HEK293 (cell line): ENCODE data around the gene MOB1B.

Source experiments
- CTCF ChIA-PET: fragments of 350-600 bp; formaldehyde crosslinking; extraction: SDS; loops from one replicate; lab custom pipeline; 2021; ENCODE audit warnings: antibody characterized with exemption; lab: Yijun Ruan, JAX
- POLR2A ChIA-PET: fragments of 300-600 bp; formaldehyde crosslinking; extraction: SDS; loops from one replicate; lab custom pipeline; 2020; ENCODE audit warnings: antibody characterized with exemption, inconsistent platforms; lab: Yijun Ruan, JAX
- H3K27ac ChIP-seq: fragments of 200-500 bp; sonication (Bioruptor generic); 2 replicates; pipeline ENCODE4 v1.5.1; 2014; ENCODE audit warnings: low read depth, low read length, control low read depth, inconsistent platforms; ENCODE audit errors: extremely low read depth
- H3K36me3 ChIP-seq, 2 experiments: fragments of 200-500 bp in 1 of 2; sonication (Bioruptor generic) in 1 of 2; 1 replicate in 1 of 2; 2 replicates in 1 of 2; pipeline ENCODE4 v1.5.1; 2014 to 2017; ENCODE audit warnings: inconsistent platforms in 2 of 2, low read length in 2 of 2; ENCODE audit not compliant: control insufficient read depth in 2 of 2, insufficient read depth in 1 of 2
- H3K4me1 ChIP-seq: fragments of 200-500 bp; sonication (Bioruptor generic); 2 replicates; pipeline ENCODE4 v1.5.1; 2014; ENCODE audit warnings: mild to moderate bottlenecking, low read length, inconsistent platforms; ENCODE audit not compliant: control insufficient read depth, insufficient read depth
- H3K4me3 ChIP-seq: 2 replicates; pipeline ENCODE4 v1.5.1; 2011; ENCODE audit warnings: low read depth, mild to moderate bottlenecking, control low read depth, low read length, moderate library complexity
- H3K9me3 ChIP-seq: fragments of 200-500 bp; sonication (Bioruptor generic); 2 replicates; pipeline ENCODE4 v1.5.1; 2014; ENCODE audit warnings: low read depth, low read length, inconsistent platforms; ENCODE audit not compliant: control insufficient read depth, insufficient read depth
- KLF7 ChIP-seq: fragments of 450-650 bp; formaldehyde crosslinking; IDR thresholded peaks from 2 replicates; pipeline ENCODE4 v1.5.1; 2016; ENCODE audit warnings: missing biosample characterization, missing genetic modification characterization, borderline replicate concordance
- PRDM1 ChIP-seq: fragments of 450-650 bp; formaldehyde crosslinking; IDR thresholded peaks from 2 replicates; pipeline ENCODE4; 2016; ENCODE audit warnings: missing biosample characterization, missing genetic modification characterization
- WT1 ChIP-seq: fragments of 450-650 bp; formaldehyde crosslinking; IDR thresholded peaks from 2 replicates; pipeline ENCODE4 v1.5.1; 2016; ENCODE audit warnings: missing biosample characterization, missing genetic modification characterization
- YY2 ChIP-seq: fragments of 450-650 bp; formaldehyde crosslinking; IDR thresholded peaks from 2 replicates; pipeline ENCODE4 v1.5.1; 2016; ENCODE audit warnings: missing biosample characterization, missing genetic modification characterization
- ZBTB21 ChIP-seq: fragments of 450-650 bp; formaldehyde crosslinking; IDR thresholded peaks from 2 replicates; pipeline ENCODE4 v1.5.1; 2017; ENCODE audit warnings: missing biosample characterization, missing genetic modification characterization
- ZBTB7A ChIP-seq: fragments of 450-650 bp; formaldehyde crosslinking; IDR thresholded peaks from 2 replicates; pipeline ENCODE4 v1.5.1; 2016; ENCODE audit warnings: low read depth, missing biosample characterization, missing genetic modification characterization
- ZBTB8A ChIP-seq: fragments of 450-650 bp; formaldehyde crosslinking; IDR thresholded peaks from 2 replicates; pipeline ENCODE4 v1.5.1; 2016; ENCODE audit warnings: missing biosample characterization, missing genetic modification characterization
- ZNF169 ChIP-seq: fragments of 450-650 bp; formaldehyde crosslinking; IDR thresholded peaks from 2 replicates; pipeline ENCODE4 v1.5.1; 2016; ENCODE audit warnings: missing biosample characterization, missing genetic modification characterization
- ZNF2 ChIP-seq: fragments of 450-650 bp; formaldehyde crosslinking; IDR thresholded peaks from 2 replicates; pipeline ENCODE4 v1.5.1; 2016; ENCODE audit warnings: missing biosample characterization, missing genetic modification characterization
- ZNF202 ChIP-seq: fragments of 450-650 bp; formaldehyde crosslinking; IDR thresholded peaks from 2 replicates; pipeline ENCODE4 v1.5.1; 2016; ENCODE audit warnings: missing biosample characterization, missing genetic modification characterization, borderline replicate concordance
- ZNF416 ChIP-seq: fragments of 450-650 bp; formaldehyde crosslinking; IDR thresholded peaks from 2 replicates; pipeline ENCODE4 v1.5.1; 2016; ENCODE audit warnings: missing biosample characterization, missing genetic modification characterization
- ZNF544 ChIP-seq: fragments of 450-650 bp; formaldehyde crosslinking; IDR thresholded peaks from 2 replicates; pipeline ENCODE4 v1.5.0; 2017; ENCODE audit warnings: missing biosample characterization, missing genetic modification characterization
- ZNF548 ChIP-seq: fragments of 450-650 bp; formaldehyde crosslinking; IDR thresholded peaks from 2 replicates; pipeline ENCODE4 v1.5.1; 2016; ENCODE audit warnings: missing biosample characterization, missing genetic modification characterization
- ZNF654 ChIP-seq: fragments of 450-650 bp; formaldehyde crosslinking; IDR thresholded peaks from 2 replicates; pipeline ENCODE4 v1.5.1; 2016; ENCODE audit warnings: low read depth, missing biosample characterization, missing genetic modification characterization
- ZNF664 ChIP-seq: fragments of 450-650 bp; formaldehyde crosslinking; IDR thresholded peaks from 2 replicates; pipeline ENCODE4 v1.5.1; 2016; ENCODE audit warnings: missing biosample characterization, missing genetic modification characterization
- ZNF747 ChIP-seq: fragments of 450-650 bp; formaldehyde crosslinking; IDR thresholded peaks from 2 replicates; pipeline ENCODE4 v1.5.1; 2016; ENCODE audit warnings: missing biosample characterization, missing genetic modification characterization
- ZNF777 ChIP-seq: fragments of 450-650 bp; formaldehyde crosslinking; IDR thresholded peaks from 2 replicates; pipeline ENCODE4 v1.5.1; 2017; ENCODE audit warnings: missing biosample characterization, missing genetic modification characterization, borderline replicate concordance
- ZSCAN16 ChIP-seq: fragments of 450-650 bp; formaldehyde crosslinking; IDR thresholded peaks from 2 replicates; pipeline ENCODE4 v1.5.1; 2016; ENCODE audit warnings: missing biosample characterization, missing genetic modification characterization
- TF ChIP-seq, protein P1 (sequence below): fragments of 450-650 bp; formaldehyde crosslinking; IDR thresholded peaks from 2 replicates; pipeline ENCODE4 v1.5.1; 2017; ENCODE audit warnings: missing biosample characterization, missing genetic modification characterization
- TF ChIP-seq, protein P2 (sequence below): fragments of 450-650 bp; formaldehyde crosslinking; IDR thresholded peaks from 2 replicates; pipeline ENCODE4 v1.5.1; 2017; ENCODE audit warnings: missing biosample characterization, missing genetic modification characterization
- TF ChIP-seq, protein P3 (sequence below): fragments of 450-650 bp; formaldehyde crosslinking; IDR thresholded peaks from 2 replicates; pipeline ENCODE4 v1.5.1; 2016; ENCODE audit warnings: missing biosample characterization, missing genetic modification characterization
- TF ChIP-seq, protein P4 (sequence below): fragments of 450-650 bp; formaldehyde crosslinking; IDR thresholded peaks from 2 replicates; pipeline ENCODE4 v1.5.1; 2016; ENCODE audit warnings: missing biosample characterization, missing genetic modification characterization

MOB1B gene

DNA sequence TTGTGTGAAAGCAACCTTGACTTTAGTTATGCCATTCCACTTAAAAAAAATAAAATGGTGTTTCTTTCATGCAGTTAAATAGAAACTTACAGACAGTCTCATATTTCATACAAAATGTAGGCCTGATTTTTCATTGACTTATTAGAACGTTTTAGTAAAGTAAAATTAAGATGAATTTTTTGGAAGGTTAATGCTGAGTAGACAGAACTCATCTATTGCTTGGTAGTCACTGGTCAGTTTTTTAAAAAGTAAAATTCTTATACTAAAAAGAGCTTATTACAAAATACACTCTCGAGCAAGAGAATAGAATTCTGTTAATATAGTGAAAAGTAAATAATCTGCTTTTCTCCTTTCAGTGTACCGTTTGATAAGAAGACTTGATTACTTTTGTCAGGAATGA, 21.4 kb upstream of the MOB1B start:
- Histone ChIP-seq H3K36me3 (no peaks in the 10 kb centered on the region), H3K4me3 (no peak overlapping the region), H3K9me3 (no peaks in the 10 kb centered on the region), H3K27ac (no peak overlapping the region), H3K4me1 (no peaks in the 10 kb centered on the region)
- CTCF ChIA-PET, result interaction anchor here (0.6 kb wide), 1 partner anchor 79 kb away, joined by 3 read pairs; no protein-coding TSS in a partner anchor
- TF ChIP-seq ZNF548 (tag by site-specific recombination) (no peak), ZNF544 (tag by site-specific recombination) (no peak), ZBTB7A (tag by site-specific recombination) (no peak), ZNF2 (no peak), YY2 (no peak), ZBTB8A (tag by site-specific recombination) (no peak), ZNF747 (tag by site-specific recombination) (no peak), PRDM1 (no peak), ZNF416 (no peak), ZNF202 (tag by site-specific recombination) (no peak), KLF7 (tag by site-specific recombination) (no peak), ZBTB21 (tag by site-specific recombination) (no peak), ZNF664 (tag by site-specific recombination) (no peak), ZSCAN16 (tag by site-specific recombination) (no peak), WT1 (tag by site-specific recombination) (no peak)
- TF ChIP-seq, protein P1, sequence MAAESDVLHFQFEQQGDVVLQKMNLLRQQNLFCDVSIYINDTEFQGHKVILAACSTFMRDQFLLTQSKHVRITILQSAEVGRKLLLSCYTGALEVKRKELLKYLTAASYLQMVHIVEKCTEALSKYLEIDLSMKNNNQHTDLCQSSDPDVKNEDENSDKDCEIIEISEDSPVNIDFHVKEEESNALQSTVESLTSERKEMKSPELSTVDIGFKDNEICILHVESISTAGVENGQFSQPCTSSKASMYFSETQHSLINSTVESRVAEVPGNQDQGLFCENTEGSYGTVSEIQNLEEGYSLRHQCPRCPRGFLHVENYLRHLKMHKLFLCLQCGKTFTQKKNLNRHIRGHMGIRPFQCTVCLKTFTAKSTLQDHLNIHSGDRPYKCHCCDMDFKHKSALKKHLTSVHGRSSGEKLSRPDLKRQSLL (tag by site-specific recombination), result no peak
- TF ChIP-seq, protein P2, sequence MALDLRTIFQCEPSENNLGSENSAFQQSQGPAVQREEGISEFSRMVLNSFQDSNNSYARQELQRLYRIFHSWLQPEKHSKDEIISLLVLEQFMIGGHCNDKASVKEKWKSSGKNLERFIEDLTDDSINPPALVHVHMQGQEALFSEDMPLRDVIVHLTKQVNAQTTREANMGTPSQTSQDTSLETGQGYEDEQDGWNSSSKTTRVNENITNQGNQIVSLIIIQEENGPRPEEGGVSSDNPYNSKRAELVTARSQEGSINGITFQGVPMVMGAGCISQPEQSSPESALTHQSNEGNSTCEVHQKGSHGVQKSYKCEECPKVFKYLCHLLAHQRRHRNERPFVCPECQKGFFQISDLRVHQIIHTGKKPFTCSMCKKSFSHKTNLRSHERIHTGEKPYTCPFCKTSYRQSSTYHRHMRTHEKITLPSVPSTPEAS, result no peak
- TF ChIP-seq, protein P3, sequence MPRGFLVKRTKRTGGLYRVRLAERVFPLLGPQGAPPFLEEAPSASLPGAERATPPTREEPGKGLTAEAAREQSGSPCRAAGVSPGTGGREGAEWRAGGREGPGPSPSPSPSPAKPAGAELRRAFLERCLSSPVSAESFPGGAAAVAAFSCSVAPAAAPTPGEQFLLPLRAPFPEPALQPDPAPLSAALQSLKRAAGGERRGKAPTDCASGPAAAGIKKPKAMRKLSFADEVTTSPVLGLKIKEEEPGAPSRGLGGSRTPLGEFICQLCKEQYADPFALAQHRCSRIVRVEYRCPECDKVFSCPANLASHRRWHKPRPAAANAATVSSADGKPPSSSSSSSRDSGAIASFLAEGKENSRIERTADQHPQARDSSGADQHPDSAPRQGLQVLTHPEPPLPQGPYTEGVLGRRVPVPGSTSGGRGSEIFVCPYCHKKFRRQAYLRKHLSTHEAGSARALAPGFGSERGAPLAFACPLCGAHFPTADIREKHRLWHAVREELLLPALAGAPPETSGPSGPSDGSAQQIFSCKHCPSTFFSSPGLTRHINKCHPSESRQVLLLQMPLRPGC (tag by site-specific recombination), result no peak
- POLR2A ChIA-PET, result no interaction called here

DNA sequence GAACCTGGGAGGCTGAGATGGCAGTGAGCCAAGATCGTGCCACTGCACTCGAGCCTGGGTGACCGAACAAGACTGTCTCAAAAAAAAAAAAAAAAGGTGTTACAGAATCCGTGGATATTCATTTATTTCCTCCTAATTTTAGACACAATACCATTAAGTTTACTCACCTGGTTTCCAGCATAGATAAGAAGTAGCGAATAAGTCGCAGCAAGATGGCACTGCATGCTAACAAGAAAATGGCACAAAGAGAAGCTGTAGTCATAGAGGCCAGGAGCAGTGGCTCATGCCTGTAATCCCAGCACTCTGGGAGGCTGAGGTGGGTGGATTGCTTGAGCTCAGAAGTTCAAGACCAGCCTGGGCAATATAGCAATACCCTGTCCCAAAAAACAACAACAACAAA, 17.0 kb upstream of the MOB1B start:
- TF ChIP-seq ZNF169 (tag by site-specific recombination), result no peak
- TF ChIP-seq ZNF777 (tag by site-specific recombination), result no peak
- peak; percentile 51 for TF ChIP-seq ZNF654 (tag by site-specific recombination)
- TF ChIP-seq, protein P4, sequence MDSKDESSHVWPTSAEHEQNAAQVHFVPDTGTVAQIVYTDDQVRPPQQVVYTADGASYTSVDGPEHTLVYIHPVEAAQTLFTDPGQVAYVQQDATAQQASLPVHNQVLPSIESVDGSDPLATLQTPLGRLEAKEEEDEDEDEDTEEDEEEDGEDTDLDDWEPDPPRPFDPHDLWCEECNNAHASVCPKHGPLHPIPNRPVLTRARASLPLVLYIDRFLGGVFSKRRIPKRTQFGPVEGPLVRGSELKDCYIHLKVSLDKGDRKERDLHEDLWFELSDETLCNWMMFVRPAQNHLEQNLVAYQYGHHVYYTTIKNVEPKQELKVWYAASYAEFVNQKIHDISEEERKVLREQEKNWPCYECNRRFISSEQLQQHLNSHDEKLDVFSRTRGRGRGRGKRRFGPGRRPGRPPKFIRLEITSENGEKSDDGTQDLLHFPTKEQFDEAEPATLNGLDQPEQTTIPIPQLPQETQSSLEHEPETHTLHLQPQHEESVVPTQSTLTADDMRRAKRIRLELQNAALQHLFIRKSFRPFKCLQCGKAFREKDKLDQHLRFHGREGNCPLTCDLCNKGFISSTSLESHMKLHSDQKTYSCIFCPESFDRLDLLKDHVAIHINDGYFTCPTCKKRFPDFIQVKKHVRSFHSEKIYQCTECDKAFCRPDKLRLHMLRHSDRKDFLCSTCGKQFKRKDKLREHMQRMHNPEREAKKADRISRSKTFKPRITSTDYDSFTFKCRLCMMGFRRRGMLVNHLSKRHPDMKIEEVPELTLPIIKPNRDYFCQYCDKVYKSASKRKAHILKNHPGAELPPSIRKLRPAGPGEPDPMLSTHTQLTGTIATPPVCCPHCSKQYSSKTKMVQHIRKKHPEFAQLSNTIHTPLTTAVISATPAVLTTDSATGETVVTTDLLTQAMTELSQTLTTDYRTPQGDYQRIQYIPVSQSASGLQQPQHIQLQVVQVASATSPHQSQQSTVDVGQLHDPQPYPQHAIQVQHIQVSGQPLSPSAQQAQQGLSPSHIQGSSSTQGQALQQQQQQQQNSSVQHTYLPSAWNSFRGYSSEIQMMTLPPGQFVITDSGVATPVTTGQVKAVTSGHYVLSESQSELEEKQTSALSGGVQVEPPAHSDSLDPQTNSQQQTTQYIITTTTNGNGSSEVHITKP (tag by site-specific recombination), result peak; percentile 62
- Histone ChIP-seq H3K27ac (no peak overlapping the region), H3K4me1 (no peaks in the 10 kb centered on the region), H3K36me3 (no peaks in the 10 kb centered on the region), H3K4me3 (no peak overlapping the region), H3K9me3 (no peaks in the 10 kb centered on the region)
- POLR2A ChIA-PET, result interaction anchor here (0.5 to 0.7 kb wide), 2 partner anchors 108 to 156 kb away, joined by 3 to 4 read pairs; partner anchors contain the start of gene DCK
- CTCF ChIA-PET, result interaction anchor here (0.5 to 0.8 kb wide), 2 partner anchors 119 to 1034 kb away, joined by 3 read pairs; no protein-coding TSS in a partner anchor
